Uterus (tissue), 4 donors: ENCODE data around the gene FAM8A1. TPM values are rescaled to one million over a fixed set of nuclear protein-coding genes. Genes with fewer than 3 reads are reported as not detected.

ENCODE experiments used
- DNase-seq, 2 donors: peaks; one replicate each; pipeline ENCODE4 v3.0.0-alpha.2; 2019 to 2020
- H3K27ac ChIP-seq, 2 donors: fragments of 200-600 bp; sonication (generic); 1 replicate in 1 of 2; 2 replicates in 1 of 2; pipeline ENCODE4 v1.5.1; 2016 to 2018
- H3K27me3 ChIP-seq, 2 donors: fragments of 200-600 bp; sonication (generic); one replicate each; pipeline ENCODE4 v1.5.1; 2018 to 2019; ENCODE audit warnings: control low read depth in 1 of 2
- H3K36me3 ChIP-seq, 2 donors: fragments of 200-600 bp; sonication (generic); one replicate each; pipeline ENCODE4 v1.5.1; 2019; ENCODE audit warnings: control low read depth in 1 of 2
- H3K4me1 ChIP-seq, 2 donors: fragments of 200-600 bp; sonication (generic); one replicate each; pipeline ENCODE4 v1.5.1; 2018 to 2019; ENCODE audit warnings: control low read depth in 1 of 2
- H3K4me3 ChIP-seq, 2 donors: fragments of 200-600 bp; sonication (generic); 1 replicate in 1 of 2; 2 replicates in 1 of 2; pipeline ENCODE4 v1.5.1; 2018 to 2019; ENCODE audit warnings: mild to moderate bottlenecking in 1 of 2
- H3K9me3 ChIP-seq, 2 donors: fragments of 200-600 bp; sonication (generic); one replicate each; pipeline ENCODE4 v1.5.1; 2019; ENCODE audit warnings: control low read depth in 1 of 2
- CTCF ChIP-seq, 4 experiments: fragments of 200-600 bp in 2 of 4; fragments of 450-650 bp in 2 of 4; sonication (generic) in 2 of 4; IDR thresholded peaks; one replicate each; pipeline ENCODE4 v1.5.1; 2016 to 2019; ENCODE audit warnings: antibody characterized with exemption in 4 of 4, mild to moderate bottlenecking in 2 of 4, moderate library complexity in 1 of 4
- POLR2A ChIP-seq, 2 donors: fragments of 450-650 bp; IDR thresholded peaks; one replicate each; pipeline ENCODE4 v1.6.1; 2016; ENCODE audit warnings: antibody characterized with exemption in 2 of 2, mild to moderate bottlenecking in 1 of 2, moderate library complexity in 1 of 2
- intact Hi-C: fragments of 100-400 bp; cut with DNase I; formaldehyde crosslinking; loops from one replicate; pipeline ENCODE4 v1.15.1; 2023; ENCODE audit warnings: low total_unique reads
- total RNA-seq, 4 donors: library from RNA; depleted of rRNA in 3 of 4; stranded (reverse); fragments of >200 nt in 3 of 4; gene quantifications; one replicate each; pipeline versions ENCODE4 v1.1.0 to v1.2.4, GENCODE V29; 2014 to 2023
- donor health status: DM: yes; HTN: yes; CAD: no.

Gene FAM8A1
- total RNA-seq, 4 donors from 2014 or later, result 25.9 to 69.3 (median 50.6) TPM

GRCh38 chr6:17615794-17616193 lies 15.7 kb downstream of the FAM8A1 start:
- intact Hi-C loops, result loop anchor here (10.0 kb wide), 1 partner anchor 89 kb away; the partner anchor contains the start of gene NUP153
- Histone ChIP-seq H3K27ac (no peak overlapping the region), H3K4me1 (no peaks in the 10 kb centered on the region), H3K4me3 (no peak overlapping the region), H3K27me3 (no peaks in the 10 kb centered on the region), H3K9me3 (no peaks in the 10 kb centered on the region), H3K36me3 (no peaks in the 10 kb centered on the region)
- no peak for DNase-seq
- TF ChIP-seq POLR2A (IDR thresholded peaks at IDR 0.05) (no peak), CTCF (IDR thresholded peaks at IDR 0.05) (no peak)

GRCh38 chr6:17621003-17621402 lies 20.9 kb downstream of the FAM8A1 start:
- Histone ChIP-seq H3K27ac (no peak overlapping the region), H3K27me3 (no peaks in the 10 kb centered on the region), H3K36me3 (no peaks in the 10 kb centered on the region), H3K4me1 (no peaks in the 10 kb centered on the region), H3K4me3 (no peak overlapping the region), H3K9me3 (no peaks in the 10 kb centered on the region)
- TF ChIP-seq POLR2A (IDR thresholded peaks at IDR 0.05), result no peak
- no peak for TF ChIP-seq CTCF (IDR thresholded peaks at IDR 0.05)
- no peak for DNase-seq
- intact Hi-C loops, result no loop called here

- no peak for DNase-seq
- no peaks in the 10 kb centered on the region for H3K36me3 ChIP-seq
- no peak overlapping the region for H3K27ac ChIP-seq
- H3K4me3 ChIP-seq, result no peak overlapping the region
- no peaks in the 10 kb centered on the region for H3K27me3 ChIP-seq
- TF ChIP-seq POLR2A (IDR thresholded peaks at IDR 0.05) (no peak), CTCF (IDR thresholded peaks at IDR 0.05) (no peak)
- no peaks in the 10 kb centered on the region for H3K4me1 ChIP-seq
- no peaks in the 10 kb centered on the region for H3K9me3 ChIP-seq
- intact Hi-C loops, result no loop called here
Observed at GRCh38 chr6:17622144-17622543, 22.0 kb downstream of the FAM8A1 start.

- no peak overlapping the region for H3K4me3 ChIP-seq
- no peaks in the 10 kb centered on the region for H3K27me3 ChIP-seq
- intact Hi-C loops, result no loop called here
- no peaks in the 10 kb centered on the region for H3K36me3 ChIP-seq
- no peaks in the 10 kb centered on the region for H3K4me1 ChIP-seq
- no peak overlapping the region for H3K27ac ChIP-seq
- DNase-seq, result no peak
- no peaks in the 10 kb centered on the region for H3K9me3 ChIP-seq
- TF ChIP-seq CTCF (IDR thresholded peaks at IDR 0.05), result no peak
- no peak for TF ChIP-seq POLR2A (IDR thresholded peaks at IDR 0.05)
Observed at GRCh38 chr6:17624396-17624795, 24.3 kb downstream of the FAM8A1 start.

- no peaks in the 10 kb centered on the region for H3K36me3 ChIP-seq
- intact Hi-C loops, result no loop called here
- DNase-seq, result no peak
Observed at GRCh38 chr6:17628873-17629272, 28.8 kb downstream of the FAM8A1 start.

More at GRCh38 chr6:17628873-17629272, 28.8 kb downstream of the FAM8A1 start:
- H3K4me1 ChIP-seq, result no peaks in the 10 kb centered on the region
- H3K27ac ChIP-seq, result no peak overlapping the region
- TF ChIP-seq CTCF (IDR thresholded peaks at IDR 0.05) (no peak), POLR2A (IDR thresholded peaks at IDR 0.05) (no peak)
- no peak overlapping the region for H3K4me3 ChIP-seq
- no peaks in the 10 kb centered on the region for H3K9me3 ChIP-seq
- no peaks in the 10 kb centered on the region for H3K27me3 ChIP-seq
